Natural killer cell treated with Interleukin-12 subunit alpha and Interleukin-12 subunit beta and Interleukin-15 and Interleukin-18, amount 100 ng/mL, for 72 hours (primary cell): Measurements from ENCODE around the gene GATB. TPM values are rescaled to one million over a fixed set of nuclear protein-coding genes. Genes with fewer than 3 reads are reported as not detected.

Experiments
- ATAC-seq, 2 donors: fragments of 150-1000 bp; cut with Tn5 transposase in 1 of 2; sonication (Bioruptor Pico), chemical (Tn5 transposase) in 1 of 2; 2 replicates each; pipeline ENCODE4 v1.10.0; 2021
- DNase-seq: peaks from one replicate; pipeline ENCODE4 v3.0.0; 2022; ENCODE audit warnings: low spot score
- H3K27ac Mint-ChIP-seq, 2 donors: 1 replicate in 1 of 2; 2 replicates in 1 of 2; pipeline ENCODE4 v1.8.0; 2022; ENCODE audit warnings: mixed read lengths in 2 of 2, mild to moderate bottlenecking in 1 of 2, moderate library complexity in 1 of 2
- H3K27me3 Mint-ChIP-seq, 2 donors: 1 replicate in 1 of 2; 2 replicates in 1 of 2; pipeline ENCODE4 v1.8.0; 2022; ENCODE audit warnings: mixed read lengths in 2 of 2
- H3K36me3 Mint-ChIP-seq: one replicate; pipeline ENCODE4 v1.8.0; 2022; ENCODE audit warnings: mixed read lengths
- H3K4me1 Mint-ChIP-seq, 2 donors: 1 replicate in 1 of 2; 2 replicates in 1 of 2; pipeline ENCODE4 v1.8.0; 2022; ENCODE audit warnings: low read depth in 2 of 2, mixed read lengths in 2 of 2, mild to moderate bottlenecking in 1 of 2
- H3K4me3 Mint-ChIP-seq: one replicate; pipeline ENCODE4 v1.8.0; 2022; ENCODE audit warnings: mixed read lengths
- H3K9me3 Mint-ChIP-seq: 2 replicates; pipeline ENCODE4 v1.8.0; 2022; ENCODE audit warnings: mixed read lengths
- total RNA-seq, 2 donors: library from RNA; stranded (reverse); gene quantifications; one replicate each; pipeline ENCODE4 v1.2.3, GENCODE V29; 2022

GATB gene
- total RNA-seq, 2 donors from 2014 or later = 15.4 to 18.4 TPM

GRCh38 chr4:151717314-151717713, 43.5 kb downstream of the GATB start:
- H3K27ac Mint-ChIP-seq = no peak overlapping the region
- no peaks in the 10 kb centered on the region for H3K4me1 Mint-ChIP-seq
- no peak overlapping the region for H3K4me3 Mint-ChIP-seq
- DNase-seq = no peak
- no peaks in the 10 kb centered on the region for H3K9me3 Mint-ChIP-seq
- H3K36me3 Mint-ChIP-seq = no peaks in the 10 kb centered on the region
- H3K27me3 Mint-ChIP-seq = no peaks in the 10 kb centered on the region
- ATAC-seq = no peak

DNA sequence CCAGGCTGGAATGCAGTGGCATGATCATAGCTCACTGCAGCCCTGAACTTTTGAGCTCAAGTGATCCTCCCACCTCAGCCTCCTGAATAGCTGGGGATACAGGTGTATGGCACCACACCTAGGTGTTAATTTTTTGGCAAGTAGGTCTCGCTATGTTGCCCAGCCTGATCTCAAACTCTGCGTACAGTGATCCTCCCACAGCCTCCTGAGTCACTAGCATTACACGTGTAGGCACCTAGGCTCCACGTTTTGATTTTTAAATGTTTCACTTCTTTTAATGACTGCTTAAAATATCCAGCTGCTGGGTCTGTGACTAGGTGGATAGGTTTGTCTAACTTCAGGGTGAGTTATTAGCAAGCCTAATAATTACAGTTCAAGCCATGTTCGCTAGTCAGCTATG, 44.5 kb downstream of the GATB start:
- no peaks in the 10 kb centered on the region for H3K9me3 Mint-ChIP-seq

DNA sequence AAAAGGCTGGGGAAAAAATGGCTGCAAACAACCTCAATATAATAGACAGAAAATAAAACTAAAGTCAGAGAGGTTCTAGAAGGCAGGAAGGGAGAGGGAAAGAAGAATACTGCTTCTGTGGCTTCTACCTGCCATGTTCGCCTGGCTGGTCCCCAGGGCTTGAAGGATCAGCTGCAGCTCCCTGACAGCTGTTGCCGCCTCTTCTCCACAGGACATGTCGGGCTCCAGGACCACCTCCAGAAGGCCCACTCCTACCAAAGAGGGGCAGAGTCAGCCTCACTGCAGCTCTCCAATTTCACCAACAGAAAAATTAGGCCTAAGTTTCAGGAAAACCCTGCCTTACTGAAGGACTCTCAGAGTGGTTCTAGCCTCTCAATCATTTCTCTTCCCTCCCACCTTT, 44.9 kb downstream of the GATB start:
- no peak overlapping the region for H3K4me3 Mint-ChIP-seq
- DNase-seq (no peak), ATAC-seq (no peak)
- no peaks in the 10 kb centered on the region for H3K36me3 Mint-ChIP-seq
- H3K27ac Mint-ChIP-seq = no peak overlapping the region
- H3K4me1 Mint-ChIP-seq = peaks cover 0 to 2% of the 10 kb centered on the region in 2 donors
- H3K27me3 Mint-ChIP-seq = no peaks in the 10 kb centered on the region
- H3K9me3 Mint-ChIP-seq = no peaks in the 10 kb centered on the region

More for the DNA sequence above, 44.5 kb downstream of the GATB start:
- H3K36me3 Mint-ChIP-seq = no peaks in the 10 kb centered on the region
- no peak overlapping the region for H3K27ac Mint-ChIP-seq
- H3K27me3 Mint-ChIP-seq = no peaks in the 10 kb centered on the region
- DNase-seq (no peak), ATAC-seq (no peak)
- no peak overlapping the region for H3K4me3 Mint-ChIP-seq
- no peaks in the 10 kb centered on the region for H3K4me1 Mint-ChIP-seq

GRCh38 chr4:151712777-151713176, 48.0 kb downstream of the GATB start:
- no peak for ATAC-seq
- H3K4me3 Mint-ChIP-seq = no peak overlapping the region
- H3K27ac Mint-ChIP-seq = no peak overlapping the region
- no peaks in the 10 kb centered on the region for H3K27me3 Mint-ChIP-seq
- H3K36me3 Mint-ChIP-seq = no peaks in the 10 kb centered on the region
- H3K4me1 Mint-ChIP-seq = peaks cover 0 to 3% of the 10 kb centered on the region in 2 donors
- DNase-seq = no peak
- no peaks in the 10 kb centered on the region for H3K9me3 Mint-ChIP-seq

- no peak for ATAC-seq
- Mint-ChIP-seq H3K9me3 (no peaks in the 10 kb centered on the region), H3K27ac (no peak overlapping the region), H3K4me1 (peaks cover 0 to 3% of the 10 kb centered on the region in 2 donors), H3K4me3 (no peak overlapping the region), H3K36me3 (no peaks in the 10 kb centered on the region), H3K27me3 (no peaks in the 10 kb centered on the region)
- DNase-seq = no peak
Observed at GRCh38 chr4:151711646-151712045, 49.2 kb downstream of the GATB start.

DNA sequence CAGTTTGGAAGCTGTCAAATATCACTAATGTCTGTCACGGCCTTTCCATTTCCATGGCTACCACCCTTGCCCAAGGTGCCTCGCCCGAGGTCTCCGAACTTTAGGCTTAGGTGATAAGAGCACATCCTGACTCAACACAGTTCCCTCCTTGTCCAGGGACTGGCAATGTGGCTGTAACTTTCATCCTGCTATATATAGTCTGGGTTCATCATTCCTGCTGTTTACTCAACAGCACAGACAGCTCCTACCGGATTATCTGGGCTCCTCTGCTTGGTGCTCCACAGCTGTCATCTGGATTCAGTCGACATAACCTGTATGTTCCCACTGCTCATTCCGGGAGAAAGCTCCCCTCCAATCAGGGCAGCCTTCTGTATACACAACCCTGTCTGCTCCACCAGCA, 51.2 kb downstream of the GATB start:
- ATAC-seq = no peak
- Mint-ChIP-seq H3K36me3 (no peaks in the 10 kb centered on the region), H3K27ac (no peak overlapping the region)

DNA sequence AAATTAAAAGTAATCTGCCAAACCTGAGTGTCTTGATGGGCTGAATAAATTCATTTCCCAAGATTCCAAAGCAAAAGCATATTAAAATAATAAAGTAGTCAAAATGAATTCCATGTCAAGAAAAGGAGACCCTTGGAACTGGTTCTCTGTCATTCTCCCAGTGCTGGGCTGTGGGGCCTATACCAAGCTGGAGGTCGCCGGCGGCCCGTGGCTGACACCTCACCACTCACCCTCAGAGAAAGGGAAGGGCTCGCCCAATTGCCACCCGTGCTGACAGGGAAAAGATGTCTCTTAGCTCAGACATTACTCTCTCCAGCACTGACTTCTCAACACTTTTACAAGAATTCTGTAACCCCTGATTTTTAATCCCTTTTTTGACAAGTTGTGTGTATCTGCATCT, 51.7 kb downstream of the GATB start:
- Mint-ChIP-seq H3K36me3 (no peaks in the 10 kb centered on the region), H3K4me1 (peaks cover 0 to 3% of the 10 kb centered on the region in 2 donors), H3K27me3 (no peaks in the 10 kb centered on the region), H3K27ac (no peak overlapping the region), H3K9me3 (no peaks in the 10 kb centered on the region), H3K4me3 (no peak overlapping the region)
- no peak for DNase-seq
- no peak for ATAC-seq

More for the DNA sequence above, 51.2 kb downstream of the GATB start:
- no peak for DNase-seq
- no peaks in the 10 kb centered on the region for H3K27me3 Mint-ChIP-seq
- no peaks in the 10 kb centered on the region for H3K9me3 Mint-ChIP-seq
- H3K4me1 Mint-ChIP-seq = peaks cover 0 to 3% of the 10 kb centered on the region in 2 donors
- no peak overlapping the region for H3K4me3 Mint-ChIP-seq

DNA sequence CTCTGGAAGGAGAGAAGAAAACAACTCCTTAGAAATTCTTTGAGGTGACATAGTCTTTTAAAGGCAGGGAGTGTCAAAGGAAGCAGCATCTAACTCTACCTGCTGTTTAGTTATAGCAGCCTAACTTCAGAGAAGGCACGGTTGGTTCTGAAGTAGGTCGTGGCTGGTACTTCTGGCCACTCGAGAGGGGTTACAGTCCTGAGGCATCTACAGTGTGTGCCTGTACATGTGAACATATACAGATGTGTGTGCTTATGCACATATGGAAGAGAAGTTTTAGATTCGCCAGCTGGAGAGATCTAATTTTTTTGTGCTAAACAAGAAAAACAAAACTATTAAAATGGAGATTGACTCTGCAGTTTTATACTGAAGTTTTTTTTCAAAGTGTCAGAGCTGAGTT, 52.7 kb downstream of the GATB start:
- H3K9me3 Mint-ChIP-seq = no peaks in the 10 kb centered on the region
- no peak overlapping the region for H3K4me3 Mint-ChIP-seq
- H3K27me3 Mint-ChIP-seq = no peaks in the 10 kb centered on the region
- H3K36me3 Mint-ChIP-seq = no peaks in the 10 kb centered on the region
- H3K27ac Mint-ChIP-seq = no peak overlapping the region
- peaks cover 0 to 3% of the 10 kb centered on the region in 2 donors for H3K4me1 Mint-ChIP-seq
- no peak for DNase-seq
- ATAC-seq = no peak

DNA sequence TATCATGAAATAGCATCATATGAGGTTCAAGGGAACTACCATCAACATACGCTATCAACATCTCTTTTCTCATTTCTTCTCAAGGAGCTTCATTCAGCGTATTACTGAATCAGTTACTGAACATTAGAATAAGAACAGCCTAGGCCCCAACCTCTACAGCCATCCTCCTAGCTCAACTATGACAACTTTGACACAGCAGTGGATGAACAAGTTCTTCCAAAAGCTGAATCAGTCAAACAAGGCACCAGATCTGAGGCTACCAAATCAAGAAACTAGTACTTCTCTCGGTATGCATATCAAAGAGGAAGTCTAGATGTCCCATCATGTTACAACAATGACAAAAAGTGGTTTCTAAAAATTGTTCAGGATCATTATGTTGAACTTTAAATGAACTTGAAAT, 57.4 kb downstream of the GATB start:
- no peaks in the 10 kb centered on the region for H3K27me3 Mint-ChIP-seq
- DNase-seq (no peak), ATAC-seq (no peak)
- H3K9me3 Mint-ChIP-seq = no peaks in the 10 kb centered on the region
- no peak overlapping the region for H3K4me3 Mint-ChIP-seq
- no peaks in the 10 kb centered on the region for H3K4me1 Mint-ChIP-seq
- no peaks in the 10 kb centered on the region for H3K36me3 Mint-ChIP-seq
- H3K27ac Mint-ChIP-seq = no peak overlapping the region

DNA sequence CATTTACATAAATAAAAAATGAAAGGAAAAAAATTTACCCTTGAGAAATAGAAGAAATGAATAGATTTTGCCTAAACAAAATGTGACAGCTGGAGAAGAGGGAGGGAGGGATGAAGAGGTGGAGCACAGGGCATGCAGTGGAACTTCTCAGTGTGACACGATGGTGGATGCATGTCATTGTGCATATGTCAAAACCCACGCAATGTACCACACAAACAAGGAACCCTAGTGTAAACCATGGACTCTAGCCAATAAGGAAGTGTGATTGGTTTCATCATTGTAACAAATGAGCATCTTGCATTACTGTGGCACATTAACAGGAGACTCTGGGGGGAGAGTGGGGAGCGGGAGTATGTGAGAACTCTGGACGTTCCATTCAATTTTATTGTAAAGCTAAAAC, 58.6 kb downstream of the GATB start:
- ATAC-seq = no peak
- H3K36me3 Mint-ChIP-seq = no peaks in the 10 kb centered on the region
- no peaks in the 10 kb centered on the region for H3K9me3 Mint-ChIP-seq
- H3K4me3 Mint-ChIP-seq = no peak overlapping the region
- H3K27ac Mint-ChIP-seq = no peak overlapping the region
- DNase-seq = no peak
- H3K27me3 Mint-ChIP-seq = no peaks in the 10 kb centered on the region
- no peaks in the 10 kb centered on the region for H3K4me1 Mint-ChIP-seq

DNA sequence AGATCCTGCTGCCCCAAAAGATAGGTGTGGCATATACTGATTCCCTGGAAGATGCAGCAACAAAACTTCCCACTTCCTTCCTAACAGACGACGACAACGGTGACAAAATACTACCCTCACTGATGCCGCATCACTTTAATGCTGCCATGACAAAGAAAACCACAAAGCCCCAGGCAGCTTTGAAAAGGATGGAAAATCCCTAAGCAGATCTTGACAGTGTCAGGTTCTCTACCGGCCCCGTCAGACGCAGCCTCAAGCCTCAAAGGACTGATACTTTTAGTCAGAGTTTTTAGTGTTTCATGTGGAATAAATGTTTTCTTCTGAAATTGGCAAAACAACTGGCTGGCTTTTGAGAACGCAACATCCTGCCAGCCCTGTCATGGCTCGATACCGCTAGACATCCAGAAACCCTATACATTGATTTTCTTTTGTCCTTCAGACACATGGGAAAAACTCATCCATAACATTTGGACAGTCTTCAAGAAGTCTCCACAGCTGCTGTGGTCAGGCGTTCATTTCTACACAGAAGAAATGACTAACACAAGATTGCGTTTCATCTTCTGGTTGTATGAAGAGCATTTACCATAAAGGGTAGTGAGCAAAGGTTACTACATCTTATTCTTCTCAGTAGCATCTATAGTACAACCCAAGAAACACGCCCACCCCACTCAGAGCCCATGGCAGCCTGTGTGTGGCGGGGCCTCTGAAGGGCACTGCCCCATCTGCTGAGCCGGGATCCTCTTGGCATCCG, 60.1 kb downstream of the GATB start:
- peak in 1 of 2 donors; percentile 46 for ATAC-seq
- H3K36me3 Mint-ChIP-seq = no peaks in the 10 kb centered on the region
- no peaks in the 10 kb centered on the region for H3K27me3 Mint-ChIP-seq

DNA sequence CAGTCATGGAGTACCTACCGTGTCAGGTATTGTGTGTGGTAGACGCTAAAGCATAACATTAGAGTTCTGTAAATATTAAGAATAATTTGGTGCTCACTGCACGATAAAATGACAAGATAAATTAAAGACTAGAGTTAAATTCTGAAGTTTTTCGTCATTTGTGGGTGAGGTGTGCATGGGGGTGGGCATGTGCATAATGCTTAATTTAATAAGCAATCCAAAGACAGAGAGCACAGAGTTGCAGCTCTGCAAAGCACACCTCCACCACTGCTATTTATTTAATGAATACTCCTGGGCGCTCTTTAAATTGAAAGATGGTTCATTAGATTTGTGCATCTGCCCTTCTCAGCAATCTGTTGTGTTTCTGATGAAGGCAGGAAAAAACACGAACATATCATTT, 62.6 kb downstream of the GATB start:
- no peak overlapping the region for H3K27ac Mint-ChIP-seq
- no peaks in the 10 kb centered on the region for H3K27me3 Mint-ChIP-seq
- H3K4me3 Mint-ChIP-seq = no peak overlapping the region
- H3K4me1 Mint-ChIP-seq = no peaks in the 10 kb centered on the region
- ATAC-seq = no peak
- no peaks in the 10 kb centered on the region for H3K36me3 Mint-ChIP-seq
- no peak for DNase-seq
- no peaks in the 10 kb centered on the region for H3K9me3 Mint-ChIP-seq

More for the DNA sequence above, 60.1 kb downstream of the GATB start:
- Mint-ChIP-seq H3K27ac (no peak overlapping the region), H3K4me1 (no peaks in the 10 kb centered on the region), H3K9me3 (no peaks in the 10 kb centered on the region), H3K4me3 (no peak overlapping the region)
- DNase-seq = no peak

- no peak for ATAC-seq
- no peaks in the 10 kb centered on the region for H3K9me3 Mint-ChIP-seq
- H3K4me3 Mint-ChIP-seq = no peak overlapping the region
- H3K27me3 Mint-ChIP-seq = no peaks in the 10 kb centered on the region
- H3K4me1 Mint-ChIP-seq = no peaks in the 10 kb centered on the region
- H3K27ac Mint-ChIP-seq = no peak overlapping the region
- no peak for DNase-seq
- no peaks in the 10 kb centered on the region for H3K36me3 Mint-ChIP-seq
Observed at GRCh38 chr4:151694961-151695720, 65.7 kb downstream of the GATB start.

GRCh38 chr4:151692821-151693673, 67.8 kb downstream of the GATB start:
- Mint-ChIP-seq H3K4me3 (no peak overlapping the region), H3K36me3 (no peaks in the 10 kb centered on the region), H3K27me3 (no peaks in the 10 kb centered on the region), H3K27ac (no peak overlapping the region), H3K4me1 (no peaks in the 10 kb centered on the region), H3K9me3 (no peaks in the 10 kb centered on the region)
- no peak for DNase-seq
- no peak for ATAC-seq
